GM12872 (cell line): ENCODE data around the gene ATXN7L1.

Experiments used
- CTCF ChIP-seq: IDR thresholded peaks from 3 replicates; pipeline ENCODE4 v1.5.1; 2011; ENCODE audit warnings: low read depth, mild to moderate bottlenecking, low read length, moderate library complexity; ENCODE audit not compliant: insufficient read depth

ATXN7L1 gene

GRCh38 chr7:105811189-105811847 lies 65.1 kb downstream of the ATXN7L1 start:
- TF ChIP-seq CTCF: no peak

- no peak for TF ChIP-seq CTCF
Measured at GRCh38 chr7:105810556-105810955, 65.8 kb downstream of the ATXN7L1 start.

GRCh38 chr7:105808703-105809590 lies 67.5 kb downstream of the ATXN7L1 start:
- no peak for TF ChIP-seq CTCF

GRCh38 chr7:105808209-105808608 lies 68.2 kb downstream of the ATXN7L1 start:
- no peak for TF ChIP-seq CTCF

- TF ChIP-seq CTCF: no peak
Measured at GRCh38 chr7:105807448-105807762, 69.0 kb downstream of the ATXN7L1 start.

- no peak for TF ChIP-seq CTCF
Measured at GRCh38 chr7:105806592-105807447, 69.6 kb downstream of the ATXN7L1 start.

GRCh38 chr7:105805447-105806019 lies 70.9 kb downstream of the ATXN7L1 start:
- no peak for TF ChIP-seq CTCF
